Measurements from ENCODE around the gene DPP6.

DNA sequence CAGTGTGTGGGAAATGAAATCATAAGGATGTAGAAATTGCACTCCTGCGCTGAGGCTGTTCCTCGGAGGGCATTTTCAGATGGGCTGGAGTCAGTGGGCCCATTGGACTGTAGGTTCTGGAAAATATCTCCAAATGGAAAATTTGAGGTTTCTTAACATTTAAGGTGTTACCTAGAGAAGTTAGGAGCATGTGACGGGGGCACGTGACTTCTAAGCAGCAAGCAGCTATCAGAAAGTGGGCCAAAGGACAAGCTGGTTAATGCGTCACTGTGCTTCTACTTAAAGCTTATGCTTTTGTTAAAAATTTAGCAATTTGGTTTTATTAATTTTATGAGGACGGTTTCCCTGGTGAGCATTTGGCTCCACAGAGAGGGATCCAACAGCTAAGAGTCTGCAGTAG, 298.7 kb downstream of the DPP6 start:
- TF ChIP-seq SP1 (IDR thresholded peaks at IDR 0.05) (no peak), FOXA1 (IDR thresholded peaks at IDR 0.05) (no peak), BHLHE40 (IDR thresholded peaks at IDR 0.05; ENCODE audit: borderline replicate concordance) (no peak), FOXK2 (IDR thresholded peaks at IDR 0.05) (no peak), FOXM1 (IDR thresholded peaks at IDR 0.05; ENCODE audit: borderline replicate concordance) (no peak), HDGF (IDR thresholded peaks at IDR 0.05; ENCODE audit: borderline replicate concordance) (no peak), TARDBP (IDR thresholded peaks at IDR 0.05) (no peak), SUZ12 (IDR thresholded peaks at IDR 0.05) (no peak), CTBP1 (IDR thresholded peaks at IDR 0.05; ENCODE audit: borderline replicate concordance) (no peak), NFRKB (IDR thresholded peaks at IDR 0.05) (no peak), LEF1 (IDR thresholded peaks at IDR 0.05; ENCODE audit: borderline replicate concordance) (no peak), ELF4 (IDR thresholded peaks at IDR 0.05) (no peak), ZNF384 (IDR thresholded peaks at IDR 0.05) (no peak)
- TF ChIP-seq, protein P1, sequence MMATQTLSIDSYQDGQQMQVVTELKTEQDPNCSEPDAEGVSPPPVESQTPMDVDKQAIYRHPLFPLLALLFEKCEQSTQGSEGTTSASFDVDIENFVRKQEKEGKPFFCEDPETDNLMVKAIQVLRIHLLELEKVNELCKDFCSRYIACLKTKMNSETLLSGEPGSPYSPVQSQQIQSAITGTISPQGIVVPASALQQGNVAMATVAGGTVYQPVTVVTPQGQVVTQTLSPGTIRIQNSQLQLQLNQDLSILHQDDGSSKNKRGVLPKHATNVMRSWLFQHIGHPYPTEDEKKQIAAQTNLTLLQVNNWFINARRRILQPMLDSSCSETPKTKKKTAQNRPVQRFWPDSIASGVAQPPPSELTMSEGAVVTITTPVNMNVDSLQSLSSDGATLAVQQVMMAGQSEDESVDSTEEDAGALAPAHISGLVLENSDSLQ (IDR thresholded peaks at IDR 0.05) = no peak

Measured in HEK293T (cell line).